ENCODE data around the gene PRR22. TPM values are rescaled to one million over a fixed set of nuclear protein-coding genes. Genes with fewer than 3 reads are reported as not detected.

PRR22 gene
- total and polyA plus RNA-seq, 9 of the 15 experiments (the other 6 are each of a cell fraction or from before 2014, with no cell fraction given) = 0.03 to 12.0 (median 2.0) TPM; not detected in 1

DNA sequence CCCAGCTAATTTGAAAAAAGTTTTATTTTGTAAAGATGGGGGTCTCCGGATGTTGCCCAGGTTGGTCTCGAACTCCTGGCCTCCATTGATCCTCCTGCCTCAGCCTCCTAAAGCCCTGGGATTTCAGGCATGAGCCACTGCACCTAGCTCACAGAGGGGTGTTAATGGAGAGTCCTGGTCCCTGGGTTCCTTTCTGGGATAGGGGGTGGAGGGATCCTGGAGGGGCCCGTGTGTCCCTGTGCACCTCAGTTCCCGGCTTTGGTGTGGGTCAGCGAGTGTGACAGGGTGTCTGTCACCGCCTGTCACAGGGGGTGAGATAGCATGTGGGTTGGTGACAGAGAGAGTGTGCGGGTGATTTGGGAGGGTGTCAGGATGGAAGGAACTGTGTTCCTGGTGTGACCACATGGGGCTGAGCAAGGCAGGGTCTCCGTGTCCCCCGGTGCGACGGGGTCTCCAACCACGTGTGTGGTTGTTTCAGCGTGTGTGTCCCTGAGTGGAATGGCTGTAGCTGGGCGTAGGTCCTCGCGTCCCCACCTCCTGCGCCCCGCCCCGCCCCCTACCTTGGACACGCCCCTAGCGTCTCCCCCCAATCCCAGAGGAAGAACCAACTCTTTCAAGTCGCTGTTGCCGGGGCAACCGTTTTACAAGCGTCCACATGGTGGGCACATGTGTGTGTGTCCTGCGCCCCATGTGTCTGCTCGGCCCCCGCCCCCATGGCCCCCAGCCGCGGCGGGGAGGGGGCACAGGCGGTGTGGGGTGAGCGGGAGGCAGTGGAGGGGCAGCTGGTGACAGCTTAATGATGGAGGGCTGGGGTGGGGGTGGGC is 17.5 kb upstream of the PRR22 start (continued):
- TF ChIP-seq, protein P1, sequence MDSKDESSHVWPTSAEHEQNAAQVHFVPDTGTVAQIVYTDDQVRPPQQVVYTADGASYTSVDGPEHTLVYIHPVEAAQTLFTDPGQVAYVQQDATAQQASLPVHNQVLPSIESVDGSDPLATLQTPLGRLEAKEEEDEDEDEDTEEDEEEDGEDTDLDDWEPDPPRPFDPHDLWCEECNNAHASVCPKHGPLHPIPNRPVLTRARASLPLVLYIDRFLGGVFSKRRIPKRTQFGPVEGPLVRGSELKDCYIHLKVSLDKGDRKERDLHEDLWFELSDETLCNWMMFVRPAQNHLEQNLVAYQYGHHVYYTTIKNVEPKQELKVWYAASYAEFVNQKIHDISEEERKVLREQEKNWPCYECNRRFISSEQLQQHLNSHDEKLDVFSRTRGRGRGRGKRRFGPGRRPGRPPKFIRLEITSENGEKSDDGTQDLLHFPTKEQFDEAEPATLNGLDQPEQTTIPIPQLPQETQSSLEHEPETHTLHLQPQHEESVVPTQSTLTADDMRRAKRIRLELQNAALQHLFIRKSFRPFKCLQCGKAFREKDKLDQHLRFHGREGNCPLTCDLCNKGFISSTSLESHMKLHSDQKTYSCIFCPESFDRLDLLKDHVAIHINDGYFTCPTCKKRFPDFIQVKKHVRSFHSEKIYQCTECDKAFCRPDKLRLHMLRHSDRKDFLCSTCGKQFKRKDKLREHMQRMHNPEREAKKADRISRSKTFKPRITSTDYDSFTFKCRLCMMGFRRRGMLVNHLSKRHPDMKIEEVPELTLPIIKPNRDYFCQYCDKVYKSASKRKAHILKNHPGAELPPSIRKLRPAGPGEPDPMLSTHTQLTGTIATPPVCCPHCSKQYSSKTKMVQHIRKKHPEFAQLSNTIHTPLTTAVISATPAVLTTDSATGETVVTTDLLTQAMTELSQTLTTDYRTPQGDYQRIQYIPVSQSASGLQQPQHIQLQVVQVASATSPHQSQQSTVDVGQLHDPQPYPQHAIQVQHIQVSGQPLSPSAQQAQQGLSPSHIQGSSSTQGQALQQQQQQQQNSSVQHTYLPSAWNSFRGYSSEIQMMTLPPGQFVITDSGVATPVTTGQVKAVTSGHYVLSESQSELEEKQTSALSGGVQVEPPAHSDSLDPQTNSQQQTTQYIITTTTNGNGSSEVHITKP (IDR thresholded peaks at IDR 0.05; ENCODE audit: partially characterized antibody) = peak; percentile 64
- TF ChIP-seq CHD4 (IDR thresholded peaks at IDR 0.05; ENCODE audit: insufficient read depth, insufficient replicate concordance, low read depth, low read length, poor library complexity, severe bottlenecking) (no peak), TEAD2 (tag; IDR thresholded peaks at IDR 0.05) (no peak), MCM7 (IDR thresholded peaks at IDR 0.05) (no peak), ZNF146 (CRISPR knock-in tag; IDR thresholded peaks at IDR 0.05; ENCODE audit: unreplicated experiment) (no peak), U2AF1 (optimal IDR thresholded peaks at IDR 0.05; ENCODE audit: low read depth, low read length) (no peak), KHSRP (IDR thresholded peaks at IDR 0.05) (no peak), MIER1 (IDR thresholded peaks at IDR 0.05; ENCODE audit: low read depth) (no peak), HDGF (IDR thresholded peaks at IDR 0.05) (no peak), CREB1 (IDR thresholded peaks at IDR 0.05) (no peak), CREB1 (CRISPR knock-in tag; IDR thresholded peaks at IDR 0.05) (0 out of 2 replicates have a peak, but pooled peaks have one; percentile 42), ZNF445 (CRISPR knock-in tag; IDR thresholded peaks at IDR 0.05; ENCODE audit: low read depth) (no peak), NFYB (IDR thresholded peaks at IDR 0.05; ENCODE audit: extremely low read depth, insufficient read length) (no peak), CBFA2T3 (IDR thresholded peaks at IDR 0.05) (no peak), USF2 (CRISPR knock-in tag; IDR thresholded peaks at IDR 0.05) (no peak)
- TF ChIP-seq, protein P2, sequence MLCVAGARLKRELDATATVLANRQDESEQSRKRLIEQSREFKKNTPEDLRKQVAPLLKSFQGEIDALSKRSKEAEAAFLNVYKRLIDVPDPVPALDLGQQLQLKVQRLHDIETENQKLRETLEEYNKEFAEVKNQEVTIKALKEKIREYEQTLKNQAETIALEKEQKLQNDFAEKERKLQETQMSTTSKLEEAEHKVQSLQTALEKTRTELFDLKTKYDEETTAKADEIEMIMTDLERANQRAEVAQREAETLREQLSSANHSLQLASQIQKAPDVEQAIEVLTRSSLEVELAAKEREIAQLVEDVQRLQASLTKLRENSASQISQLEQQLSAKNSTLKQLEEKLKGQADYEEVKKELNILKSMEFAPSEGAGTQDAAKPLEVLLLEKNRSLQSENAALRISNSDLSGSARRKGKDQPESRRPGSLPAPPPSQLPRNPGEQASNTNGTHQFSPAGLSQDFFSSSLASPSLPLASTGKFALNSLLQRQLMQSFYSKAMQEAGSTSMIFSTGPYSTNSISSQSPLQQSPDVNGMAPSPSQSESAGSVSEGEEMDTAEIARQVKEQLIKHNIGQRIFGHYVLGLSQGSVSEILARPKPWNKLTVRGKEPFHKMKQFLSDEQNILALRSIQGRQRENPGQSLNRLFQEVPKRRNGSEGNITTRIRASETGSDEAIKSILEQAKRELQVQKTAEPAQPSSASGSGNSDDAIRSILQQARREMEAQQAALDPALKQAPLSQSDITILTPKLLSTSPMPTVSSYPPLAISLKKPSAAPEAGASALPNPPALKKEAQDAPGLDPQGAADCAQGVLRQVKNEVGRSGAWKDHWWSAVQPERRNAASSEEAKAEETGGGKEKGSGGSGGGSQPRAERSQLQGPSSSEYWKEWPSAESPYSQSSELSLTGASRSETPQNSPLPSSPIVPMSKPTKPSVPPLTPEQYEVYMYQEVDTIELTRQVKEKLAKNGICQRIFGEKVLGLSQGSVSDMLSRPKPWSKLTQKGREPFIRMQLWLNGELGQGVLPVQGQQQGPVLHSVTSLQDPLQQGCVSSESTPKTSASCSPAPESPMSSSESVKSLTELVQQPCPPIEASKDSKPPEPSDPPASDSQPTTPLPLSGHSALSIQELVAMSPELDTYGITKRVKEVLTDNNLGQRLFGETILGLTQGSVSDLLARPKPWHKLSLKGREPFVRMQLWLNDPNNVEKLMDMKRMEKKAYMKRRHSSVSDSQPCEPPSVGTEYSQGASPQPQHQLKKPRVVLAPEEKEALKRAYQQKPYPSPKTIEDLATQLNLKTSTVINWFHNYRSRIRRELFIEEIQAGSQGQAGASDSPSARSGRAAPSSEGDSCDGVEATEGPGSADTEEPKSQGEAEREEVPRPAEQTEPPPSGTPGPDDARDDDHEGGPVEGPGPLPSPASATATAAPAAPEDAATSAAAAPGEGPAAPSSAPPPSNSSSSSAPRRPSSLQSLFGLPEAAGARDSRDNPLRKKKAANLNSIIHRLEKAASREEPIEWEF (CRISPR knock-in tag; IDR thresholded peaks at IDR 0.05) = no peak

Data from K562 (cell line).